Peyer's patch (tissue), 4 donors: ENCODE measurements around the gene POMP.

Experiments used
- CTCF ChIP-seq, 6 experiments: fragments of 450-650 bp in 4 of 6; fragments of 200-600 bp in 2 of 6; sonication (generic) in 1 of 6; IDR thresholded peaks; one replicate each; pipeline ENCODE4 v1.5.1; 2017 to 2019; ENCODE audit warnings: antibody characterized with exemption in 6 of 6, mild to moderate bottlenecking in 3 of 6, moderate library complexity in 1 of 6
- POLR2A ChIP-seq, 2 donors: fragments of 450-650 bp; IDR thresholded peaks; one replicate each; pipeline ENCODE4 v1.5.1; 2017; ENCODE audit warnings: antibody characterized with exemption in 2 of 2, mild to moderate bottlenecking in 2 of 2, moderate library complexity in 2 of 2

GRCh38 chr13:28704282-28704681 is 45.4 kb downstream of the POMP start:
- TF ChIP-seq CTCF (IDR thresholded peaks at IDR 0.05) (no peak), POLR2A (IDR thresholded peaks at IDR 0.05) (no peak)
